GM23338 (cell line): ENCODE data around the gene PRKCH. TPM values are rescaled to one million over a fixed set of nuclear protein-coding genes. Genes with fewer than 3 reads are reported as not detected.

ENCODE experiments used
- ETS1 ChIP-seq: IDR thresholded peaks from 2 replicates; pipeline ENCODE4 v1.6.1; 2016; ENCODE audit warnings: antibody characterized with exemption
- EZH2 ChIP-seq: fragments of 200-600 bp; sonication (generic); IDR thresholded peaks from one replicate; pipeline ENCODE4 v1.8.0; 2017; ENCODE audit warnings: antibody characterized with exemption, mild to moderate bottlenecking, low read depth; ENCODE audit not compliant: unreplicated experiment
- JUNB ChIP-seq: IDR thresholded peaks from one replicate; pipeline ENCODE4 v1.6.1; 2016; ENCODE audit warnings: antibody characterized with exemption; ENCODE audit not compliant: unreplicated experiment
- POLR2AphosphoS5 ChIP-seq: IDR thresholded peaks from 2 replicates; pipeline ENCODE4 v1.6.1; 2016; ENCODE audit warnings: antibody characterized with exemption, low read depth
- STAT1 ChIP-seq: IDR thresholded peaks from one replicate; pipeline ENCODE4 v1.6.1; 2016; ENCODE audit warnings: antibody characterized with exemption; ENCODE audit not compliant: unreplicated experiment
- polyA plus RNA-seq: library from polyadenylated mRNA; unstranded; fragments of >200 nt; fragmentation: Nextera tagmentation; extraction: Ambion mirVana; gene quantifications from 2 replicates; pipeline ENCODE4 v1.2.1, GENCODE V29; 2016
- total RNA-seq: library from RNA; depleted of rRNA; stranded (reverse); fragments of >200 nt; shearing (Covaris generic); gene quantifications from 2 replicates; pipeline ENCODE4 v1.2.3, GENCODE V29; 2014
- TF ChIP-seq, protein P1 (sequence below): fragments of 250-450 bp; sonication (Bioruptor Pico); IDR thresholded peaks from 2 replicates; pipeline ENCODE4 v1.5.0; 2020; ENCODE audit warnings: mild to moderate bottlenecking, moderate library complexity
- TF ChIP-seq, protein P2 (sequence below): IDR thresholded peaks from one replicate; pipeline ENCODE4 v1.6.1; 2018; ENCODE audit warnings: antibody characterized with exemption; ENCODE audit not compliant: unreplicated experiment

The PRKCH gene
- total and polyA plus RNA-seq, 2 experiments from 2014 or later: 5.4 to 10.1 TPM

DNA sequence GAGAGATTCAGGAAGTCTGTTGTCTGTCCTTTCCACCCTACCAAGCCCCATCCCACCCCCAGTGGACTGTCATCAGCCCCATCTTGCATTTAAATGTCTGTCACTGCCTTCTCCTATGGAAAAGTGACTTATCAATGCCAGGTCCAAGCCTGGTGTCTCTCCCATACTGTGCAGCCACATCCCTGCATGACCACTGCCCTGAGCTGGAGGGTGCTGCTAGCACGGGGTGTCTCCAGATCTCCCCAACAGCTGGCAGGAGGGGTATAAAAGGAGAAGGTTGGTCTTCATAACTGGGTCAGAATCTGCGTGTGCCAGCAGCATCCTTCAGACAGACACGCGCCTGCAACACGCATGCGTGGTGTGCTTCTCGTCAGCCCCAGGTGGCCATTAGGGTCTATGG, 219.6 kb downstream of the PRKCH start (continued):
- TF ChIP-seq, protein P1, sequence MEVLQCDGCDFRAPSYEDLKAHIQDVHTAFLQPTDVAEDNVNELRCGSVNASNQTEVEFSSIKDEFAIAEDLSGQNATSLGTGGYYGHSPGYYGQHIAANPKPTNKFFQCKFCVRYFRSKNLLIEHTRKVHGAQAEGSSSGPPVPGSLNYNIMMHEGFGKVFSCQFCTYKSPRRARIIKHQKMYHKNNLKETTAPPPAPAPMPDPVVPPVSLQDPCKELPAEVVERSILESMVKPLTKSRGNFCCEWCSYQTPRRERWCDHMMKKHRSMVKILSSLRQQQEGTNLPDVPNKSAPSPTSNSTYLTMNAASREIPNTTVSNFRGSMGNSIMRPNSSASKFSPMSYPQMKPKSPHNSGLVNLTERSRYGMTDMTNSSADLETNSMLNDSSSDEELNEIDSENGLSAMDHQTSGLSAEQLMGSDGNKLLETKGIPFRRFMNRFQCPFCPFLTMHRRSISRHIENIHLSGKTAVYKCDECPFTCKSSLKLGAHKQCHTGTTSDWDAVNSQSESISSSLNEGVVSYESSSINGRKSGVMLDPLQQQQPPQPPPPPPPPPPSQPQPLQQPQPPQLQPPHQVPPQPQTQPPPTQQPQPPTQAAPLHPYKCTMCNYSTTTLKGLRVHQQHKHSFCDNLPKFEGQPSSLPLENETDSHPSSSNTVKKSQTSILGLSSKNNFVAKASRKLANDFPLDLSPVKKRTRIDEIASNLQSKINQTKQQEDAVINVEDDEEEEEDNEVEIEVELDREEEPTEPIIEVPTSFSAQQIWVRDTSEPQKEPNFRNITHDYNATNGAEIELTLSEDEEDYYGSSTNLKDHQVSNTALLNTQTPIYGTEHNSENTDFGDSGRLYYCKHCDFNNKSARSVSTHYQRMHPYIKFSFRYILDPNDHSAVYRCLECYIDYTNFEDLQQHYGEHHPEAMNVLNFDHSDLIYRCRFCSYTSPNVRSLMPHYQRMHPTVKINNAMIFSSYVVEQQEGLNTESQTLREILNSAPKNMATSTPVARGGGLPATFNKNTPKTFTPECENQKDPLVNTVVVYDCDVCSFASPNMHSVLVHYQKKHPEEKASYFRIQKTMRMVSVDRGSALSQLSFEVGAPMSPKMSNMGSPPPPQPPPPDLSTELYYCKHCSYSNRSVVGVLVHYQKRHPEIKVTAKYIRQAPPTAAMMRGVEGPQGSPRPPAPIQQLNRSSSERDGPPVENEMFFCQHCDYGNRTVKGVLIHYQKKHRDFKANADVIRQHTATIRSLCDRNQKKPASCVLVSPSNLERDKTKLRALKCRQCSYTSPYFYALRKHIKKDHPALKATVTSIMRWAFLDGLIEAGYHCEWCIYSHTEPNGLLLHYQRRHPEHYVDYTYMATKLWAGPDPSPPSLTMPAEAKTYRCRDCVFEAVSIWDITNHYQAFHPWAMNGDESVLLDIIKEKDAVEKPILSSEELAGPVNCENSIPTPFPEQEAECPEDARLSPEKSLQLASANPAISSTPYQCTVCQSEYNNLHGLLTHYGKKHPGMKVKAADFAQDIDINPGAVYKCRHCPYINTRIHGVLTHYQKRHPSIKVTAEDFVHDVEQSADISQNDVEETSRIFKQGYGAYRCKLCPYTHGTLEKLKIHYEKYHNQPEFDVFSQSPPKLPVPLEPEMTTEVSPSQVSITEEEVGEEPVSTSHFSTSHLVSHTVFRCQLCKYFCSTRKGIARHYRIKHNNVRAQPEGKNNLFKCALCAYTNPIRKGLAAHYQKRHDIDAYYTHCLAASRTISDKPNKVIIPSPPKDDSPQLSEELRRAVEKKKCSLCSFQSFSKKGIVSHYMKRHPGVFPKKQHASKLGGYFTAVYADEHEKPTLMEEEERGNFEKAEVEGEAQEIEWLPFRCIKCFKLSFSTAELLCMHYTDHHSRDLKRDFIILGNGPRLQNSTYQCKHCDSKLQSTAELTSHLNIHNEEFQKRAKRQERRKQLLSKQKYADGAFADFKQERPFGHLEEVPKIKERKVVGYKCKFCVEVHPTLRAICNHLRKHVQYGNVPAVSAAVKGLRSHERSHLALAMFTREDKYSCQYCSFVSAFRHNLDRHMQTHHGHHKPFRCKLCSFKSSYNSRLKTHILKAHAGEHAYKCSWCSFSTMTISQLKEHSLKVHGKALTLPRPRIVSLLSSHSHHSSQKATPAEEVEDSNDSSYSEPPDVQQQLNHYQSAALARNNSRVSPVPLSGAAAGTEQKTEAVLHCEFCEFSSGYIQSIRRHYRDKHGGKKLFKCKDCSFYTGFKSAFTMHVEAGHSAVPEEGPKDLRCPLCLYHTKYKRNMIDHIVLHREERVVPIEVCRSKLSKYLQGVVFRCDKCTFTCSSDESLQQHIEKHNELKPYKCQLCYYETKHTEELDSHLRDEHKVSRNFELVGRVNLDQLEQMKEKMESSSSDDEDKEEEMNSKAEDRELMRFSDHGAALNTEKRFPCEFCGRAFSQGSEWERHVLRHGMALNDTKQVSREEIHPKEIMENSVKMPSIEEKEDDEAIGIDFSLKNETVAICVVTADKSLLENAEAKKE (CRISPR knock-in tag): no peak
- TF ChIP-seq POLR2AphosphoS5: no peak
- TF ChIP-seq, protein P2, sequence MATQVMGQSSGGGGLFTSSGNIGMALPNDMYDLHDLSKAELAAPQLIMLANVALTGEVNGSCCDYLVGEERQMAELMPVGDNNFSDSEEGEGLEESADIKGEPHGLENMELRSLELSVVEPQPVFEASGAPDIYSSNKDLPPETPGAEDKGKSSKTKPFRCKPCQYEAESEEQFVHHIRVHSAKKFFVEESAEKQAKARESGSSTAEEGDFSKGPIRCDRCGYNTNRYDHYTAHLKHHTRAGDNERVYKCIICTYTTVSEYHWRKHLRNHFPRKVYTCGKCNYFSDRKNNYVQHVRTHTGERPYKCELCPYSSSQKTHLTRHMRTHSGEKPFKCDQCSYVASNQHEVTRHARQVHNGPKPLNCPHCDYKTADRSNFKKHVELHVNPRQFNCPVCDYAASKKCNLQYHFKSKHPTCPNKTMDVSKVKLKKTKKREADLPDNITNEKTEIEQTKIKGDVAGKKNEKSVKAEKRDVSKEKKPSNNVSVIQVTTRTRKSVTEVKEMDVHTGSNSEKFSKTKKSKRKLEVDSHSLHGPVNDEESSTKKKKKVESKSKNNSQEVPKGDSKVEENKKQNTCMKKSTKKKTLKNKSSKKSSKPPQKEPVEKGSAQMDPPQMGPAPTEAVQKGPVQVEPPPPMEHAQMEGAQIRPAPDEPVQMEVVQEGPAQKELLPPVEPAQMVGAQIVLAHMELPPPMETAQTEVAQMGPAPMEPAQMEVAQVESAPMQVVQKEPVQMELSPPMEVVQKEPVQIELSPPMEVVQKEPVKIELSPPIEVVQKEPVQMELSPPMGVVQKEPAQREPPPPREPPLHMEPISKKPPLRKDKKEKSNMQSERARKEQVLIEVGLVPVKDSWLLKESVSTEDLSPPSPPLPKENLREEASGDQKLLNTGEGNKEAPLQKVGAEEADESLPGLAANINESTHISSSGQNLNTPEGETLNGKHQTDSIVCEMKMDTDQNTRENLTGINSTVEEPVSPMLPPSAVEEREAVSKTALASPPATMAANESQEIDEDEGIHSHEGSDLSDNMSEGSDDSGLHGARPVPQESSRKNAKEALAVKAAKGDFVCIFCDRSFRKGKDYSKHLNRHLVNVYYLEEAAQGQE: no peak
- no peak for TF ChIP-seq STAT1
- TF ChIP-seq EZH2: no peak
- TF ChIP-seq ETS1: no peak
- TF ChIP-seq JUNB: no peak
